GM04504 (cell line): ENCODE results near the gene SCD5.

Experiments
- DNase-seq: peaks from one replicate; pipeline ENCODE4 v3.0.0-alpha.2; 2012; ENCODE audit warnings: low read depth

The SCD5 gene

GRCh38 chr4:82691431-82691830 is 107.2 kb downstream of the SCD5 start:
- DNase-seq = no peak

GRCh38 chr4:82688091-82688795 is 110.4 kb downstream of the SCD5 start:
- DNase-seq = no peak

- no peak for DNase-seq
Measured at GRCh38 chr4:82687531-82687930, 111.1 kb downstream of the SCD5 start.

GRCh38 chr4:82681754-82682153 is 116.8 kb downstream of the SCD5 start:
- no peak for DNase-seq

- DNase-seq = no peak
Measured at GRCh38 chr4:82680834-82681233, 117.8 kb downstream of the SCD5 start.

- DNase-seq = no peak
Measured at GRCh38 chr4:82679531-82679930, 119.1 kb downstream of the SCD5 start.

GRCh38 chr4:82678051-82678450 is 120.5 kb downstream of the SCD5 start:
- no peak for DNase-seq

GRCh38 chr4:82677327-82677726 is 121.3 kb downstream of the SCD5 start:
- no peak for DNase-seq

GRCh38 chr4:82667761-82668480 is 130.7 kb downstream of the SCD5 start:
- DNase-seq = no peak

GRCh38 chr4:82666970-82667665 is 131.5 kb downstream of the SCD5 start:
- no peak for DNase-seq

GRCh38 chr4:82661181-82661992 is 137.2 kb downstream of the SCD5 start:
- no peak for DNase-seq

GRCh38 chr4:82652062-82652461 is 146.5 kb downstream of the SCD5 start:
- peak; percentile 2 for DNase-seq

- DNase-seq = no peak
Measured at GRCh38 chr4:82650868-82651267, 147.7 kb downstream of the SCD5 start.

- DNase-seq = no peak
Measured at GRCh38 chr4:82648356-82648755, 150.2 kb downstream of the SCD5 start.

GRCh38 chr4:82645936-82646565 is 152.5 kb downstream of the SCD5 start:
- no peak for DNase-seq

GRCh38 chr4:82644734-82645126 is 153.9 kb downstream of the SCD5 start:
- DNase-seq = no peak

- peak; percentile 24 for DNase-seq
Measured at GRCh38 chr4:82643994-82644733, 154.4 kb downstream of the SCD5 start.

GRCh38 chr4:82642331-82642730 is 156.3 kb downstream of the SCD5 start:
- DNase-seq = no peak

GRCh38 chr4:82640540-82640939 is 158.1 kb downstream of the SCD5 start:
- no peak for DNase-seq

- no peak for DNase-seq
Measured at GRCh38 chr4:82639971-82640370, 158.6 kb downstream of the SCD5 start.

- DNase-seq = no peak
Measured at GRCh38 chr4:82638479-82638878, 160.1 kb downstream of the SCD5 start.
